Heart left ventricle (tissue), 13 donors: ENCODE results near the gene TRIM8.

Source experiments
- CTCF ChIP-seq, 12 donors: fragments of 200-600 bp; sonication (generic) in 4 of 12; IDR thresholded peaks; one replicate each; pipeline versions ENCODE4 v1.5.0 to v1.8.0; 2018 to 2022; ENCODE audit warnings: antibody characterized with exemption in 12 of 12, mild to moderate bottlenecking in 5 of 12
- POLR2A ChIP-seq, 2 donors: fragments of 450-650 bp; IDR thresholded peaks; one replicate each; pipeline ENCODE4 v1.6.1; 2017; ENCODE audit warnings: antibody characterized with exemption in 2 of 2, mild to moderate bottlenecking in 2 of 2, moderate library complexity in 2 of 2
- donor health status: ischemic (EF 13 %, LVEDD 7.1; RV severe dilation, severe dysfunction).
- donor health status: DM: no; HTN: yes; CAD: no.
- donor health status: DM: no; HTN: no; CAD: no.
- donor health status: ischemic (EF 25% LVEDD 6.9; RV normal size, moderate dysfunction).
- donor health status: ischemic (EF 25% LVEDD 5.7; RV mildly dilated, moderate dysfunction).
- donor health status: ischemic (EF 35%, LVEDD 5.7; RV mildly dilated, moderate dysfunction).
- donor health status: nonischemic (EF 11% LVEDD 7.7; RV severe dilation, severe dysfunction).
- donor health status: DM: yes; HTN: yes; CAD: no.
- donor health status: PGD.
- donor health status: ischemic (EF 29% LVEDD 5.4; RV normal size, mild dysfunction).
- donor health status: nonischemic (EF 23%, LVEDD 6.1; RV moderate dilation, normal function).

DNA sequence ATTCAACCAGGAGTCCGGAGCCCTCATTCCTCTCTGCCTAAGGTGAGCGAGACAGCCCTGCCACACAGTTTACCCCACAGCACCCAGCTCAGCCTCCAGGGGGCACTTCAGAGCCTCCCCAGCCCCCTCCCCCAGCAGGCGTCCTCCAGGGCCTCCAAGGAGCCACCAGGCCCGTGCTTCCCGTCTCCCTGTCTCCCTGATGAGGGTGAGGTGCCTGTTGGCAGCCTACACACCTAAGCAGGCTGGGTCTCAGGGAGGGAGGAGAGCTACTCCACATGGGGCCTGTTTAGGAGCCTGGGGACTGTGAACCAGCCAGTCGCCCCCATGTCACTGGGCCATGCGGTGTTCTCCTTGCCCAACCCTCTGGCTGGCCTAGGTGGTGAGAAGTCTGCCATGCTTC lies 28.9 kb upstream of the TRIM8 start:
- TF ChIP-seq CTCF (IDR thresholded peaks at IDR 0.05) (peak in 5 of 12 donors; percentile 9 to 40 (median 20)), POLR2A (IDR thresholded peaks at IDR 0.05) (no peak)
